AG10803 (cell line): ENCODE measurements around the gene LDB2.

Source experiments
- DNase-seq: peaks from one replicate; pipeline ENCODE4 v3.0.0; 2010; ENCODE audit warnings: low read depth
- H3K4me3 ChIP-seq: 2 replicates; pipeline ENCODE4 v1.5.1; 2011; ENCODE audit warnings: mild to moderate bottlenecking, low read length, control low read depth
- TF ChIP-seq, protein P1 (sequence below): conservative IDR thresholded peaks from 2 replicates; pipeline ENCODE4 v1.5.1; 2011; ENCODE audit warnings: mild to moderate bottlenecking, low read length, control low read depth, inconsistent platforms

LDB2 gene

GRCh38 chr4:16685536-16685935 is 212.9 kb downstream of the LDB2 start:
- peak; percentile 73 for DNase-seq
- TF ChIP-seq, protein P1, sequence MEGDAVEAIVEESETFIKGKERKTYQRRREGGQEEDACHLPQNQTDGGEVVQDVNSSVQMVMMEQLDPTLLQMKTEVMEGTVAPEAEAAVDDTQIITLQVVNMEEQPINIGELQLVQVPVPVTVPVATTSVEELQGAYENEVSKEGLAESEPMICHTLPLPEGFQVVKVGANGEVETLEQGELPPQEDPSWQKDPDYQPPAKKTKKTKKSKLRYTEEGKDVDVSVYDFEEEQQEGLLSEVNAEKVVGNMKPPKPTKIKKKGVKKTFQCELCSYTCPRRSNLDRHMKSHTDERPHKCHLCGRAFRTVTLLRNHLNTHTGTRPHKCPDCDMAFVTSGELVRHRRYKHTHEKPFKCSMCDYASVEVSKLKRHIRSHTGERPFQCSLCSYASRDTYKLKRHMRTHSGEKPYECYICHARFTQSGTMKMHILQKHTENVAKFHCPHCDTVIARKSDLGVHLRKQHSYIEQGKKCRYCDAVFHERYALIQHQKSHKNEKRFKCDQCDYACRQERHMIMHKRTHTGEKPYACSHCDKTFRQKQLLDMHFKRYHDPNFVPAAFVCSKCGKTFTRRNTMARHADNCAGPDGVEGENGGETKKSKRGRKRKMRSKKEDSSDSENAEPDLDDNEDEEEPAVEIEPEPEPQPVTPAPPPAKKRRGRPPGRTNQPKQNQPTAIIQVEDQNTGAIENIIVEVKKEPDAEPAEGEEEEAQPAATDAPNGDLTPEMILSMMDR = no peak
- no peak overlapping the region for H3K4me3 ChIP-seq

GRCh38 chr4:16684935-16685334 is 213.5 kb downstream of the LDB2 start:
- TF ChIP-seq, protein P1 = no peak
- no peak for DNase-seq
- H3K4me3 ChIP-seq = no peak overlapping the region

DNA sequence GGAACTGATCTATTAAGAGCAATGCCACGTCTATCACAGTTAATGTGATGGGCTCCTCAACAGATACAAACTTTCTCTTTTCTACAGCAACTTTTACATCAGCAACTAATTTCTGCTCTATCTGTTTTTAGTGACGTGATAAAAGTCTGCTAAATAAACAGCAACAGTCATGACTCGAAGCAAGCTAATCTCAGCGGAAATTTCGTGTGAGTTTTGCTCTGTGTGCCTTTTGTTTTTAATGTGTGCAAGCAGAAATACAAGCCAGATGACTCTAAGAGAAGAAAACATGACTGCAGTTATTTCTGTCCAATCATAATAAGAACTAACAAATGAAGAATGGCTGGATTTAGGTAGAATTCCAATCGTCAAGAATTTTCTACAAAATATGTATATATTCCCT is 214.3 kb downstream of the LDB2 start:
- TF ChIP-seq, protein P1 = no peak
- no peak overlapping the region for H3K4me3 ChIP-seq
- peak; percentile 60 for DNase-seq

DNA sequence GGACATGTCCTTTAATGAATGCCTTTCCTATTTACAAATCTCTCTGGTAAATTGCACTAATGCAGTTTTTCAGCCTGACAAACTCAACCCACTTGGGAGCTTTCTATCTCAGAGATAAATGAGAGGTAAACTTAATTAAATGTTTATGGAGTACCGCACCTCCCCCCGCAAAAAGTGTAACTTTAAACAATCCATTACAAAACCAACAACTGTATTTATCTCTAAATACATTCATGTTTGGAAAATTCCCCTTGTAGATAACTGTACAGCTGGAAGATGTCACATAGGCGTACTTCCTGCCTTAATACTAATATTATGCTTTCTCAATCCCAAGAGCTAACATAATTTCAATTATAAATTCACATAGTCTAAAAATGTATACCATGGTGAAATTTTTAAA is 215.5 kb downstream of the LDB2 start:
- no peak overlapping the region for H3K4me3 ChIP-seq
- TF ChIP-seq, protein P1 = no peak
- DNase-seq = no peak

GRCh38 chr4:16677001-16677944 is 221.2 kb downstream of the LDB2 start:
- DNase-seq = peak; percentile 60
- no peak overlapping the region for H3K4me3 ChIP-seq
- TF ChIP-seq, protein P1 = no peak

DNA sequence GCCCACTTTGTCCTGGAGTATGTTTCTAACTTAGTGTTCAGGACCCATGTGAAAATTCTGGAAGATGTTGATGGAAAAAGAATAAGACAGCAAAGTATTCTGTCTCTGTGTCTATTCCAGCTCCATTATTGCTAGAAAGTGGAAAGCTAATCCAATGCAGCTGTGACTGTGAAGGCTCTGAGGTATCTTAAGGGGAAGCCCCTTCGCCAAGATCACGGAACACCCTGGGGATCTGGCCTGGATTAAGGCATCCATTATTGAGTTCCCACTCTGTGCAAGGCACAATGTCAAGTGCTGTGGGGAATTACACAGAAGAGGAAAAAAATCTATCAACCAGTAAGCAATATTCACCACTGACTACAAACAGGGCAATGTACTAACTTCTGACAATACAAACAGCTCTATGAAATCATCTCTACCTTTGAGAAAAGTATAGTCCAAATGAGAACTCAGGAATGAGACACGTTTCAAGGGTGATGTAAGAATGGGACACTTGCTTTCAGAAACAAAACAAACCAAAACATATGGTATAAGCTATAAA is 222.1 kb downstream of the LDB2 start:
- TF ChIP-seq, protein P1 = no peak
- DNase-seq = no peak
- no peak overlapping the region for H3K4me3 ChIP-seq

GRCh38 chr4:16674082-16674481 is 224.4 kb downstream of the LDB2 start:
- TF ChIP-seq, protein P1 = no peak
- no peak overlapping the region for H3K4me3 ChIP-seq
- no peak for DNase-seq
